ENCODE results near the gene AICDA. TPM values are rescaled to one million over a fixed set of nuclear protein-coding genes. Genes with fewer than 3 reads are reported as not detected.
"Not testable (repeated sequence)": the region's sequence is repeated elsewhere in the genome, so short reads cannot be mapped to it uniquely, and the experiment has no call there.

AICDA gene
- total and polyA plus RNA-seq, 4 donors: 0.28 TPM; not detected in 3

- Histone ChIP-seq H3K4me3 (ENCODE audit: low read depth in 1 of 3, low read length in 3 of 3) (no peak overlapping the region), H3K27ac (ENCODE audit: low read depth in 1 of 2, low read length in 2 of 2) (no peak overlapping the region), H3K27me3 (ENCODE audit: control insufficient read depth in 4 of 4, insufficient read depth in 4 of 4, low read length in 3 of 4) (no peaks in the 10 kb centered on the region), H3K36me3 (ENCODE audit: control insufficient read depth in 4 of 4, insufficient read depth in 3 of 4, low read depth in 1 of 4, low read length in 3 of 4) (no peaks in the 10 kb centered on the region), H3K4me1 (ENCODE audit: control insufficient read depth in 4 of 4, insufficient read depth in 4 of 4, low read length in 3 of 4) (no peaks in the 10 kb centered on the region), H3K9me3 (ENCODE audit: control insufficient read depth in 4 of 4, low read length in 3 of 4) (no peaks in the 10 kb centered on the region), H3K9ac (ENCODE audit: low read depth in 1 of 2, low read length in 2 of 2) (no peak overlapping the region)
- WGBS: 87% methylated on average over 4 of the region's 4 CpGs
- no peak for DNase-seq (ENCODE audit: low spot score)
- TF ChIP-seq RXRA (IDR thresholded peaks at IDR 0.05): no peak
Measured at GRCh38 chr12:8637666-8638065, 25.0 kb upstream of the AICDA start.

DNA sequence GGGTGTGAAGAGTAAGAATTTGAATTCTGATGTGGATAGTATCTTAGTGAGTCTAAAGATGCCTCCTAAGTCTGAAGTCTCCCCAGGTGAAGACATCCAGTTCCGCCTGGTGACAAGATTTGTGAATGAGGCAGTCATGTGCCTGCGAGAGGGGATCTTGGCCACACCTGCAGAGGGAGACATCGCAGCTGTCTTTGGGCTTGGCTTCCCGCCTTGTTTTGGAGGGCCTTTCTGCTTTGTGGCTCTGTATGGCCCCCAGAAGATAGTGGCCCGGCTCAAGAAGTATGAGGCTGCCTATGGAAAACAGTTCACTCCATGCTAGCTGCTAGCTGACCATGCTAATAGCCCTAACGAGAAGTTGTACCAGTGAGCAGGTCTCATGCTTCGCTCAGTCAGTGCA, 24.6 kb upstream of the AICDA start:
- H3K9me3 ChIP-seq (ENCODE audit: control insufficient read depth in 4 of 4, low read length in 3 of 4): no peaks in the 10 kb centered on the region
- no peak overlapping the region for H3K4me3 ChIP-seq (ENCODE audit: low read depth in 1 of 3, low read length in 3 of 3)
- no peak overlapping the region for H3K9ac ChIP-seq (ENCODE audit: low read depth in 1 of 2, low read length in 2 of 2)
- TF ChIP-seq NR2F2 (IDR thresholded peaks at IDR 0.05) (no peak), HNF4G (IDR thresholded peaks at IDR 0.05) (no peak), MAX (IDR thresholded peaks at IDR 0.05) (no peak), HNF4A (conservative IDR thresholded peaks at IDR 0.05) (no peak), GABPA (IDR thresholded peaks at IDR 0.05 in 1 of 2, conservative IDR thresholded peaks at IDR 0.05 in 1 of 2) (no peak), FOXA1 (IDR thresholded peaks at IDR 0.05) (no peak), RXRA (IDR thresholded peaks at IDR 0.05) (no peak)
- TF ChIP-seq, protein P1, sequence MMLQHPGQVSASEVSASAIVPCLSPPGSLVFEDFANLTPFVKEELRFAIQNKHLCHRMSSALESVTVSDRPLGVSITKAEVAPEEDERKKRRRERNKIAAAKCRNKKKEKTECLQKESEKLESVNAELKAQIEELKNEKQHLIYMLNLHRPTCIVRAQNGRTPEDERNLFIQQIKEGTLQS (IDR thresholded peaks at IDR 0.05): no peak
- no peaks in the 10 kb centered on the region for H3K27me3 ChIP-seq (ENCODE audit: control insufficient read depth in 4 of 4, insufficient read depth in 4 of 4, low read length in 3 of 4)
- 94% methylated on average over 7 of the region's 7 CpGs for WGBS
- no peaks in the 10 kb centered on the region for H3K4me1 ChIP-seq (ENCODE audit: control insufficient read depth in 4 of 4, insufficient read depth in 4 of 4, low read length in 3 of 4)
- no peak for DNase-seq (ENCODE audit: low spot score)
- no peaks in the 10 kb centered on the region for H3K36me3 ChIP-seq (ENCODE audit: control insufficient read depth in 4 of 4, insufficient read depth in 3 of 4, low read depth in 1 of 4, low read length in 3 of 4)
- H3K27ac ChIP-seq (ENCODE audit: low read depth in 1 of 2, low read length in 2 of 2): no peak overlapping the region

GRCh38 chr12:8636581-8636980, 23.9 kb upstream of the AICDA start:
- H3K9me3 ChIP-seq (ENCODE audit: control insufficient read depth in 4 of 4, low read length in 3 of 4): no peaks in the 10 kb centered on the region
- H3K36me3 ChIP-seq (ENCODE audit: control insufficient read depth in 4 of 4, insufficient read depth in 3 of 4, low read depth in 1 of 4, low read length in 3 of 4): no peaks in the 10 kb centered on the region
- WGBS: 58% methylated on average over 5 of the region's 5 CpGs

DNA sequence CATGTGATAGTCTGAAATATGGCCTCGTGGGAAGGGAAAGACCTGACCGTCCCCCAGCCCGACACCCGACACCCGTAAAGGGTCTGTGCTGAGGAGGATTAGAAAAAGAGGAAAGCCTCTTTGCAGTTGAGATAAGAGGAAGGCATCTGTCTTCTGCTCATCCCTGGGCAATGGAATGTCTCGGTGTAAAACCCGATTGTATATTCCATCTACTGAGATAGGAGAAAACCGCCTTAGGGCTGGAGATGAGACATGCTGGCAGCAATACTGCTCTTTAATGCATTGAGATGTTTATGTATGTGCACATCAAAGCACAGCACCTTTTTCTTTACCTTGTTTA, 23.3 kb upstream of the AICDA start:
- H3K9me3 ChIP-seq (ENCODE audit: control insufficient read depth in 4 of 4, low read length in 3 of 4); H3K9ac ChIP-seq (ENCODE audit: low read depth in 1 of 2, low read length in 2 of 2); H3K27ac ChIP-seq (ENCODE audit: low read depth in 1 of 2, low read length in 2 of 2); DNase-seq (ENCODE audit: low spot score); H3K4me3 ChIP-seq (ENCODE audit: low read depth in 1 of 3, low read length in 3 of 3); H3K27me3 ChIP-seq (ENCODE audit: control insufficient read depth in 4 of 4, insufficient read depth in 4 of 4, low read length in 3 of 4); H3K4me1 ChIP-seq (ENCODE audit: control insufficient read depth in 4 of 4, insufficient read depth in 4 of 4, low read length in 3 of 4); H3K36me3 ChIP-seq (ENCODE audit: control insufficient read depth in 4 of 4, insufficient read depth in 3 of 4, low read depth in 1 of 4, low read length in 3 of 4): not testable (repeated sequence)
- WGBS: 46% methylated on average over 8 of the region's 8 CpGs

More at GRCh38 chr12:8636581-8636980, 23.9 kb upstream of the AICDA start:
- H3K4me3 ChIP-seq (ENCODE audit: low read depth in 1 of 3, low read length in 3 of 3): no peak overlapping the region
- no peak overlapping the region for H3K27ac ChIP-seq (ENCODE audit: low read depth in 1 of 2, low read length in 2 of 2)
- no peak for DNase-seq (ENCODE audit: low spot score)
- H3K4me1 ChIP-seq (ENCODE audit: control insufficient read depth in 4 of 4, insufficient read depth in 4 of 4, low read length in 3 of 4): no peaks in the 10 kb centered on the region
- no peaks in the 10 kb centered on the region for H3K27me3 ChIP-seq (ENCODE audit: control insufficient read depth in 4 of 4, insufficient read depth in 4 of 4, low read length in 3 of 4)
- TF ChIP-seq HNF4G (IDR thresholded peaks at IDR 0.05) (no peak), FOXA1 (IDR thresholded peaks at IDR 0.05) (no peak), ZBTB33 (IDR thresholded peaks at IDR 0.05) (no peak)
- H3K9ac ChIP-seq (ENCODE audit: low read depth in 1 of 2, low read length in 2 of 2): no peak overlapping the region

GRCh38 chr12:8635342-8636006, 22.8 kb upstream of the AICDA start:
- not testable (repeated sequence) for H3K27ac ChIP-seq (ENCODE audit: low read depth in 1 of 2, low read length in 2 of 2); H3K4me3 ChIP-seq (ENCODE audit: low read depth in 1 of 3, low read length in 3 of 3); H3K9ac ChIP-seq (ENCODE audit: low read depth in 1 of 2, low read length in 2 of 2); DNase-seq (ENCODE audit: low spot score); H3K27me3 ChIP-seq (ENCODE audit: control insufficient read depth in 4 of 4, insufficient read depth in 4 of 4, low read length in 3 of 4); H3K4me1 ChIP-seq (ENCODE audit: control insufficient read depth in 4 of 4, insufficient read depth in 4 of 4, low read length in 3 of 4); H3K9me3 ChIP-seq (ENCODE audit: control insufficient read depth in 4 of 4, low read length in 3 of 4); H3K36me3 ChIP-seq (ENCODE audit: control insufficient read depth in 4 of 4, insufficient read depth in 3 of 4, low read depth in 1 of 4, low read length in 3 of 4)
- WGBS: 67% methylated on average over 9 of the region's 9 CpGs
